Glutamatergic neuron (in vitro differentiated cells): ENCODE results near the gene CYP2A7. TPM values are rescaled to one million over a fixed set of nuclear protein-coding genes. Genes with fewer than 3 reads are reported as not detected.
"Not testable (repeated sequence)": the region's sequence is repeated elsewhere in the genome, so short reads cannot be mapped to it uniquely, and the experiment has no call there.

ENCODE experiments used
- DNase-seq: peaks from one replicate; pipeline ENCODE4 v3.0.0; 2022
- H3K27ac Mint-ChIP-seq: one replicate; pipeline ENCODE4 v1.8.0; 2020; ENCODE audit warnings: mild to moderate bottlenecking, mixed read lengths, inconsistent platforms; ENCODE audit not compliant: unreplicated experiment
- H3K27me3 Mint-ChIP-seq: one replicate; pipeline ENCODE4 v1.8.0; 2020; ENCODE audit warnings: mild to moderate bottlenecking, moderate library complexity, mixed read lengths, inconsistent platforms; ENCODE audit not compliant: unreplicated experiment
- H3K36me3 Mint-ChIP-seq: one replicate; pipeline ENCODE4 v1.8.0; 2020; ENCODE audit warnings: mild to moderate bottlenecking, mixed read lengths, inconsistent platforms; ENCODE audit not compliant: unreplicated experiment
- H3K4me1 Mint-ChIP-seq: one replicate; pipeline ENCODE4 v1.8.0; 2020; ENCODE audit warnings: mild to moderate bottlenecking, low read depth, mixed read lengths, inconsistent platforms; ENCODE audit not compliant: unreplicated experiment
- H3K4me3 Mint-ChIP-seq: one replicate; pipeline ENCODE4 v1.8.0; 2020; ENCODE audit warnings: mild to moderate bottlenecking, mixed read lengths, inconsistent platforms; ENCODE audit not compliant: unreplicated experiment
- H3K9me3 Mint-ChIP-seq: one replicate; pipeline ENCODE4 v1.8.0; 2020; ENCODE audit warnings: mild to moderate bottlenecking, moderate library complexity, mixed read lengths, inconsistent platforms; ENCODE audit not compliant: unreplicated experiment
- CTCF ChIP-seq: fragments of 200-600 bp; sonication (generic); IDR thresholded peaks from one replicate; pipeline ENCODE4 v1.5.0; 2021; ENCODE audit not compliant: partially characterized antibody, unreplicated experiment
- total RNA-seq: library from RNA; stranded (reverse); fragmentation: NEBNext Ultra II Directional; extraction: Animal tissue kit (Norgen Biotek cat#: 25700); gene quantifications from one replicate; pipeline ENCODE4 v1.2.1, GENCODE V29; 2021; ENCODE audit not compliant: unreplicated experiment

The CYP2A7 gene
- total RNA-seq, 1 donor from 2014 or later: not detected

GRCh38 chr19:40896418-40896796, 14.4 kb upstream of the CYP2A7 start:
- Mint-ChIP-seq H3K9me3 (no peaks in the 10 kb centered on the region), H3K36me3 (no peaks in the 10 kb centered on the region), H3K4me3 (no peak overlapping the region), H3K27ac (no peak overlapping the region), H3K27me3 (peaks cover 4% of the 10 kb centered on the region), H3K4me1 (no peaks in the 10 kb centered on the region)
- no peak for DNase-seq
- no peak for TF ChIP-seq CTCF

- DNase-seq: no peak
- no peak overlapping the region for H3K4me3 Mint-ChIP-seq
- TF ChIP-seq CTCF: no peak
- H3K36me3 Mint-ChIP-seq: no peaks in the 10 kb centered on the region
- H3K27me3 Mint-ChIP-seq: peaks cover 2% of the 10 kb centered on the region
- no peaks in the 10 kb centered on the region for H3K4me1 Mint-ChIP-seq
- H3K27ac Mint-ChIP-seq: no peak overlapping the region
- no peaks in the 10 kb centered on the region for H3K9me3 Mint-ChIP-seq
These were observed 11.1 kb upstream of the CYP2A7 start for GRCh38 chr19:40893112-40893511.

- Mint-ChIP-seq H3K27ac (no peak overlapping the region), H3K27me3 (peaks cover 2% of the 10 kb centered on the region), H3K4me1 (no peaks in the 10 kb centered on the region), H3K4me3 (no peak overlapping the region), H3K9me3 (no peaks in the 10 kb centered on the region), H3K36me3 (no peaks in the 10 kb centered on the region)
- no peak for DNase-seq
- TF ChIP-seq CTCF: no peak
These were observed 7.3 kb upstream of the CYP2A7 start for GRCh38 chr19:40889366-40889765.

GRCh38 chr19:40888191-40888590, 6.2 kb upstream of the CYP2A7 start:
- no peaks in the 10 kb centered on the region for H3K4me1 Mint-ChIP-seq
- H3K9me3 Mint-ChIP-seq: no peaks in the 10 kb centered on the region
- TF ChIP-seq CTCF: no peak
- no peaks in the 10 kb centered on the region for H3K36me3 Mint-ChIP-seq
- no peak overlapping the region for H3K4me3 Mint-ChIP-seq
- DNase-seq: no peak
- H3K27ac Mint-ChIP-seq: no peak overlapping the region
- H3K27me3 Mint-ChIP-seq: no peaks in the 10 kb centered on the region

GRCh38 chr19:40884187-40884931, 2.3 kb upstream of the CYP2A7 start:
- not testable (repeated sequence) for H3K4me1 Mint-ChIP-seq, DNase-seq, H3K27me3 Mint-ChIP-seq, H3K27ac Mint-ChIP-seq, H3K4me3 Mint-ChIP-seq, H3K9me3 Mint-ChIP-seq, H3K36me3 Mint-ChIP-seq

GRCh38 chr19:40879349-40879748, 2.7 kb downstream of the CYP2A7 start:
- not testable (repeated sequence) for H3K4me3 Mint-ChIP-seq, H3K9me3 Mint-ChIP-seq
- H3K27me3 Mint-ChIP-seq: peaks cover 11% of the 10 kb centered on the region

GRCh38 chr19:40875526-40875951, 6.5 kb downstream of the CYP2A7 start:
- not testable (repeated sequence) for H3K27ac Mint-ChIP-seq, H3K4me1 Mint-ChIP-seq, H3K27me3 Mint-ChIP-seq, H3K9me3 Mint-ChIP-seq, H3K36me3 Mint-ChIP-seq
- peak overlapping the region; percentile 20 for H3K4me3 Mint-ChIP-seq
- peak; percentile 34 for DNase-seq

More at GRCh38 chr19:40879349-40879748, 2.7 kb downstream of the CYP2A7 start:
- not testable (repeated sequence) for H3K4me1 Mint-ChIP-seq, H3K36me3 Mint-ChIP-seq, H3K27ac Mint-ChIP-seq, DNase-seq

- H3K27ac Mint-ChIP-seq, H3K4me3 Mint-ChIP-seq, DNase-seq, H3K9me3 Mint-ChIP-seq, H3K4me1 Mint-ChIP-seq, H3K27me3 Mint-ChIP-seq, H3K36me3 Mint-ChIP-seq: not testable (repeated sequence)
These were observed 7.2 kb downstream of the CYP2A7 start for GRCh38 chr19:40874874-40875273.

GRCh38 chr19:40873873-40874272, 8.2 kb downstream of the CYP2A7 start:
- not testable (repeated sequence) for H3K4me1 Mint-ChIP-seq, H3K36me3 Mint-ChIP-seq, H3K27ac Mint-ChIP-seq, H3K27me3 Mint-ChIP-seq, H3K9me3 Mint-ChIP-seq, H3K4me3 Mint-ChIP-seq, DNase-seq
